HG02642 (cell line): Measurements from ENCODE around the gene KIAA1143.

Experiments
- ATAC-seq: cut with Tn5 transposase; IDR thresholded peaks from one replicate; pipeline ENCODE4 v1.9.1; 2021; ENCODE audit warnings: mild to moderate bottlenecking; ENCODE audit not compliant: unreplicated experiment, poor library complexity

The KIAA1143 gene

GRCh38 chr3:44761424-44762169 lies at the start of gene KIAA1143, which contains the start of gene KIF15:
KIAA1143 (minus strand) TSS chr3:44761619; CDS start chr3:44761602, 17 bp downstream.
KIF15 (plus strand) TSS chr3:44761794; CDS start chr3:44761866, 72 bp downstream.
- ATAC-seq, result peak; percentile 92

DNA sequence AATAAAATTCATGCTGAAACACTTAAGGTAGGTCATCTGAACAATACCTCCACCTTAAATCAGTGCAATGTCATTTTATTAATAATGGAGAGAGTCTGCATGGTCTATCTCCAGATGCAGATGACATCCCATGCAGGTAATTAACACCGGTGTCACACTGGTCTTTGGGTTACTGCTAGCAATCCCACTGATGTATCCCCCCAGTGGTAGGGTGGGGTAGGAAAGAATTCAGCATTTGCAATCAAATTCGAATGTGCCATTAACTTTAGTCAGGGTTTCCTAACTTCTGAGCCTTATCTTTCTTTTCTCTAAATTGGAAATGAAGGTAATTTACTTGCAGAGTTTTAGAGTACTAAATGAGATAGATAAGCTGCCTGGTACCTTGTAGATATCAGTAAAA lies 44.5 kb upstream of the KIAA1143 start:
- no peak for ATAC-seq

DNA sequence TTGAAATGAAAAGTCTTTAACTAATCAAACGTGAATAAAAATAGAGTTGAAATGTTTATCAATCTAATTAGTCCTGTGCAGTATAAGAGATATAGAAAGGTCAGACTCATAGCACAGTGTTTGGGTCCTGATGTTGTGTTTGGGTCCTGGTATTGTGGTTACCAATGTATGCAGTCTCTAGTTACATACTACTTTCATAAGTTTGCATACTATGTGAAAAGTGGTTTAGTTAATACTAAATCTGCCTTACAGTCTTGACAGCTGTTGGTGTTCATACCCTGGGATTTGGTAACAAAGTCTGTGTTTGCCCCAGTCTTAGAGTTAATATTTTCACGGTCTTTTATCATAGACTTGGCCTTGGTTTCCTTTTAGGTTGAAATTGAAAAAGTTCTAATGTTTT lies 41.9 kb upstream of the KIAA1143 start:
- no peak for ATAC-seq

DNA sequence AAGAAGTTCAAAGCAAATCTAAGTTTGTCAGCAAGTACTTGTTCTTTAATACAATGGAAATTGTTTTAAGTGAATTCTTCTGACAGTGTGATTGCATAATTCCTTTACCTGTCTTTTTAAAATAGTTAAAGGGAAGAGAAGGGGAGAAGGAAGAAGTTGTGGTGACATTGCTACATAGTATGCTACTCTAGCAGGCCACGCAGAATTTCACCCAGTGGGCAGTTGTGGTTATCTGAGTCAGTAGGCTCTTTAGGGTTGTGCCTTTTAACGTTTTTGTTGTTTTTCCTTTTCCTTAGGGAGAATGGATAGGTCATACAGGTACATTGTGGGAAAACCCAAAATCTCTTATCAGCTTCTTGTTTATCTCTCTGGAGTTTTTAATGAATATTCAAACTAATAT lies 40.6 kb upstream of the KIAA1143 start:
- no peak for ATAC-seq

DNA sequence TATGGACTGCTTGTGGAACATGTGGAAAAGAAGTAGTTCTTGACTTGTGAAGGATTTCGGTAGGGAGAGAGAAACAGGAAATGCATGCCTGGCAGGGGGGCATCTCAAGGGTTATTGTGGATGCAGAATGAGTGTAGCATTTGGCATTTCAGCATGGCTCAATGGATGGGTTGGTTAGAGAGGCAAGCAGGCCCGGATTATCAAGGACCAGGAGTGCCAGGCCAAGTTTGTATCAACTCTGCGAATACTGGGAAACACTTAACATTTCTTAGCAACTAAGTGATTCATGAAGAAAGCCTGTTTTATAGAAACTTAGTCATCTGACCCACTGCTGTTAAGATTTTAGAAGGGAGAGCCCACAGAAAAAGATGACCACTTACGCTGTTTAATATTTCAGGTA lies 33.8 kb upstream of the KIAA1143 start:
- no peak for ATAC-seq

DNA sequence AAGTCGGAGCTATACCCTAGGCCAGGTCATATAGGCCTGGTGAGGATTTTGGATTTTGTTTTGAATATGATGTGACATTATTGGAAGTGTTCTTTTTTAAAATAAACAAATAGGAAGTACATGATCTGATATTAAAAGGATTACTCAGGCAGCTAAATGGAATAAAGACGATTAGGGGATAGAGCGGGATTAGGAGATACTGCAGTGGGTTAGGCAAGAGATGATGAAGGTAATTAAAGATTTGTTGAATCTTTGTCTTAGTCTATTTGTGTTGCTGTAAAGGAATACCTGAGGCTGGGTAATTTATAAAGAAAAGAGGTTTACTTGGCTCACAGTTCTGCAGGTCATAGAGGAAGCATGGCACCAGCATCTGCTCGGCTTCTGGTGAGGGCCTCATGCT lies 21.5 kb upstream of the KIAA1143 start:
- no peak for ATAC-seq

DNA sequence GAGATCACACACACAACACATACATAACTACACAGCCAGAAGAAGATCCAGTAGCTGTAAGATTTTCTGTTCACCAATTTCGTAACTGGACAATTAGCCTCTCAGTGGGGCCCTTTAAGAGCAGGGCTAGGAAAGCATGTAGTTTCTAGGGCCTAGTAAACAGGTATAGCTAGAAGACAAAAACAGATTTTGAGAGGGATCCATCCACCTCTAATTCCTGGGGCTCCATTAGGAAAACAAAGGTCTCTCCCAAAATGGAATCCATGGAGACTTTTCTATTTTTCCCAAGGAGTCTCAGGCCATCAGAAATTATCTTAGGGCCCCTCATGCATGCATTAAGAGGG lies 10.7 kb upstream of the KIAA1143 start:
- ATAC-seq, result no peak

DNA sequence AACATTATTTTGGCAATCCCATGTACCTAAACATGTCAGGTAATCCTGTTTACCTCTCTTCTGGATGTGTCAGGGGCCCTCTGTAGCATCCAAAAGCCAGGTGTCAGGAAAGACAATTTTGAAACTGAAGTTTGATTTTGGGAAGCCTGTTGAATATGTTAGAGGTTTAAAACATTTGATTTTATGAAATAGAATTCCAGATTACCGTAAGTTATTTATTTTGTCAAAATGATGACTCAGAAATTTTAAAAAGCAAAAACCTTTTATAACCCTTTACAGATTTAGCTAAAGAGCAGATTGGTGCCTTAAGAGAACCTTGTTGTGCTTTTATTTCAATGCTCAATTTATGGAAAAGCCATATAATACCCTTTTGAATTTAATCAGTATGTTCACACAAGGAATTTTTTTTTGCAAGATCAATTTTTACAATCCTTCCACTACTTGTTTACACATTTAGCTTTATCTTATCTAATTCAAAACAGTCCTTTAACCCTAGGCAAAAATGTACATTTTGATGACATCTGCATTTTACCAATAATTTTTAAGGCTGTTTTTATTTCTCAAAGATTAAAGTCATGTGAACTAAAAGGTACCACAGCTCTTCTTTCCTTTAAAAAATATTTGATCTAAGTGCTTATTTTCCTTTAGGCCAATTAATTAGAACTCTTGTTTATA lies 10.1 kb upstream of the KIAA1143 start:
- ATAC-seq, result no peak

DNA sequence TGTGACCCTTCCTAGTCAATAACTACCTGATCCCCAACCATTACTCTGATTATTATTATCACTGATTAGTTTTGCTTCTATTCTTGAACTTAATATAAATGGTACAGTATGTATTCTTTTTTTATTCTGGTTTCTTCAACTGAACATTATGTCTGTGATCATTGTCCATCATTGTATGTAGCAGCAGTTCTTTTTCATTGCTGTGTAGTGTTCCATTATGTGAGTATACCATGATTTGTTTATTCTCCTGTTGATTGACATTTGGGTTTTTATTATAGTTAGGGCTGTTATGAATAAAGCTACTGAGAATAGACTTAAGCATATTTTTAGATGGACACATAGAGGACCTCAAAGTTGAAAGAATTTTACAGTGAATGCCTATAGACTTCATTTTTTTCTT lies 2.8 kb upstream of the KIAA1143 start:
- ATAC-seq, result no peak

DNA sequence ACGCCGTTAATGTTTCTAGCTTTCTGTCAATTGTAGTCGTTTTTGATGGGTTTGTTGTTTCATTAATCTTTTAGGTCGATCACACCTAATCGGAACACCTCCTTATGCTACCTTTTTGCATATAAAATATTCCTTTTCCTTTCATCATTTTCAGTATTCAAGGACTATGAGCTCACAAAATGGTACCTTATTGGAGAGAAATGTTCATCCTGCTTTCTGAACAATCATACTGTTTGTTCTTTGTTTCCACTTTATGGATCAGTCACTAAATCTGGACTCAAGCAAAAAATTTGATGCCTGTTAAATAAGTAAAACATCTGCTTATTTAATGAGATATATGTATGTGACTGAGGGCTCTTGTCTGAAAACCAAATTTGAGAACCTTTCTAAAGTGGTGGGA lies 1.3 kb upstream of the KIAA1143 start:
- ATAC-seq, result no peak

- ATAC-seq, result no peak
Measured at GRCh38 chr3:44762170-44762677, 805 bp upstream of the KIAA1143 start.

DNA sequence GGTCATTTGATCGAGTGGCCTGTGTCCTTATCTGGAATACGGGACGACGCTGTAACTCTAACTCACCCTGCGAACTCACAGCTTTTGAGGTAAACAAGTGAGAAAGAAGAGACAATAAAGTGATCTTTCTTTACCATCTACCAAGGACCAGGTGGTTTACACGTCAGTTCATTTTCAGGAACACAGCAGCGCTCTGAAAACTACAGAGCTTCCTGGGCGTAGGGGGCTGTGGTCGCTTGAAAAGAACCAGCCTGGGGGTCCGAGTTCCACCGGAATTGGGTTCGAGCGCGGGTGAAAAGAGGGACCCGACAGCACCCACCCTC lies 357 bp downstream of the KIAA1143 start:
- ATAC-seq, result no peak

- ATAC-seq, result no peak
Measured at GRCh38 chr3:44734646-44735168, 26.7 kb downstream of the KIAA1143 start.

DNA sequence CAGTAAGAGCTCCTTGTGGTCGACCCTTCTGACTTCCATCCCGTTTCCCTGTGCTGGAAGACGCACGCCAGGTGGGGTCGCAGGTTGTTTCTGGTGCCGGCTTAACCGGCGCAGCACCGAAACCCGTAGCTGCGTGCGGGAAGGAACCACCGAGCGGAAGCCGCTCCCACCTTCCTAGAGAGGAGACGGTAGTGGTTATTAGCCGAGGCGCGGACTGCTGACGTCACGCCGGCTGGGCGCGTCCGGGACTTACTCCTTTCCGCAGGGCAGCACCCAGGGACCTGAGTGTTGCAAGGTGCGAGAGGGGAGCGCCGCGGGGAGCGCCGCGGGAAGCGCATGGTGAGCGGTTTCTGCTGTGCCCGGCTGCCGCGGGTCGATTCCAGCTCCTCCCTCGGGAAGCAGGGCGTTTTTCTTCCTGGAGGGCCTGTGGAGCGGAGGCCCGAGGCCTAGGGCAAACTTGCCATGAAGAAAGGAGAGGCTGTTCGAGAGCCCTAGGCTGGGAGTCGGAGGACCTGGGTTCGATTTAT lies 32.0 kb downstream of the KIAA1143 start, which contains the start of gene ZNF501:
Gene ZNF501 (plus strand): TSS at position 252 of the 527 bp plus-strand sequence. CDS start 4,787 bp downstream, outside the sequence.
- peak; percentile 91 for ATAC-seq

DNA sequence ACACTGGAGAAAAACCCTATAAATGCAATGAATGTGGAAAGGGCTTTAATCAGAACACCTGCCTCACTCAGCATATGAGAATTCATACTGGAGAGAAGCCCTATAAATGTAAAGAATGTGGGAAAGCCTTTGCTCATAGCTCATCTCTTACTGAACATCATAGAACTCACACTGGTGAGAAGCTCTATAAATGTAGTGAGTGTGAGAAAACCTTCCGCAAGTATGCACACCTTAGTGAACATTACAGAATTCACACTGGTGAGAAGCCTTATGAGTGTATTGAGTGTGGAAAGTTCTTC lies 39.4 kb downstream of the KIAA1143 start:
- ATAC-seq, result no peak

DNA sequence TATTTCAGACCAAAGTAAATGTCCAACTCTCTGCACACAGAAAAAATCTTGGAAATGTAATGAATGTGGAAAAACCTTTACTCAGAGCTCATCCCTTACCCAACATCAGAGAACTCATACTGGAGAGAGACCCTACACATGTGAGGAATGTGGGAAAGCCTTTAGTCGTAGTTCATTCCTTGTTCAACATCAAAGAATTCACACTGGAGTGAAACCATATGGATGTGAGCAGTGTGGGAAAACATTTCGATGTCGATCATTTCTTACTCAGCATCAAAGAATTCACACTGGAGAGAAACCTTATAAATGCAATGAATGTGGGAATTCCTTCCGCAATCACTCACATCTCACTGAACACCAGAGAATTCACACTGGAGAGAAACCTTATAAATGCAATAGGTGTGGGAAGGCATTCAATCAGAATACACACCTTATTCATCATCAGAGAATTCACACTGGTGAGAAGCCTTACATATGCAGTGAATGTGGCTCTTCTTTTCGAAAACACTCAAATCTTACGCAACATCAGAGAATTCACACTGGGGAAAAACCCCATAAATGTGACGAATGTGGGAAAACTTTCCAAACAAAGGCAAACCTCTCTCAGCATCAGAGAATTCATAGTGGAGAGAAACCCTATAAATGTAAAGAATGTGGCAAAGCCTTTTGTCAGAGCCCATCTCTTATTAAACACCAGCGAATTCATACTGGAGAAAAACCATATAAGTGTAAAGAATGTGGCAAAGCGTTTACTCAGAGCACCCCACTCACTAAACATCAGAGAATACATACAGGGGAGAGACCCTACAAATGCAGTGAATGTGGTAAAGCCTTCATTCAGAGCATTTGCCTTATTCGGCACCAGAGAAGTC lies 40.0 kb downstream of the KIAA1143 start:
- ATAC-seq, result no peak

DNA sequence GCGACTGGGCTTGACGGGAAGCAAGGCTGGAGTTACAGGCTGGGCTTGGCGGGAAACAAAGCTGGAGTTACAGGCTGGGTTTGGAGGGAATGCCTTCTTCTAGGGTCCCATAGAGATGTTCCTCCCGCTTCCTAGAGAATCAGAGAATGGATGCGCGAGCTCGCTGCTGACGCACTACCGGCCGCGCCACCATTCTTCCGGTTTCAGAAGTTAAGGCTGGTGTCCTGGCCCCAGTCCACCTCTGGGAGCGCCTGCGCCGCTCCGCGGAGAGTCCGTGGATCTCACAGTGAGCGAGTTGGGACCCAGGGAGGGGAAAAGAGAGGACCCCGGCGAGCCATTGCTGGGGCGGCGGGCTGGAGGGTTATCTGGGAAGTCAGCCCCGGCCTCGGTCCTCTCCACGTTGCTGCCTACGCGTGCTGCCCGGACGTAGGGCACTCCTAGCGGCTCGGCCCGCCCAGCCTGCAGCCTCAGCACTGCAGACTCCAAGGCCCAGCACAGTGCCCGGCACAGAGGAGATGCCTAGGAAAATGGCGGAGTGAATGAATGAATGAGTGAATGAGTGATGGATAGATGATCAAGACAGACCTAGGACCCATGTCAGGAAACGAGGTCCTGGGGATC lies 48.9 kb downstream of the KIAA1143 start, which contains the start of gene ZNF502:
Gene ZNF502 (plus strand): TSS at position 206 of the 621 bp plus-strand sequence. CDS start 7,602 bp downstream, outside the sequence.
- ATAC-seq, result no peak
